Endothelial cell of umbilical vein (primary cell): ENCODE results near the gene GRB14. TPM values are rescaled to one million over a fixed set of nuclear protein-coding genes. Genes with fewer than 3 reads are reported as not detected.

Experiments used
- BruUV-seq: library from RNA; stranded (reverse); fragments of 400-500 nt; replicated peaks from 2 replicates; lab custom pipeline; 2021; lab: Mats Ljungman, UMichigan
- CTCF ChIA-PET: fragments of 300-600, 350-600 bp; sonication (Branson Sonifier 250); formaldehyde crosslinking; loops from one replicate; lab custom pipeline; 2021; ENCODE audit warnings: antibody characterized with exemption, inconsistent platforms; lab: Charles Lee
- POLR2A ChIA-PET: fragments of 300-600, 350-600 bp; sonication (Branson Sonifier 250); formaldehyde crosslinking; loops from one replicate; lab custom pipeline; 2021; ENCODE audit warnings: antibody characterized with exemption, inconsistent platforms; lab: Charles Lee
- DNase-seq: peaks from one replicate; pipeline ENCODE4 v3.0.0-alpha.2; 2011; ENCODE audit warnings: low read depth, low spot score
- FAIRE-seq: peaks from 2 replicates; lab custom pipeline; 2011; peaks lifted over from hg19 to GRCh38; lab: Jason Lieb, UNC
- H2AFZ ChIP-seq: 2 replicates; pipeline ENCODE4 v1.6.0; 2012; ENCODE audit warnings: low read depth, low read length, control low read depth, inconsistent platforms
- H3K27ac ChIP-seq: 2 replicates; pipeline ENCODE4 v1.5.1; 2011; ENCODE audit warnings: low read depth, mild to moderate bottlenecking, control low read depth, low read length, moderate library complexity; ENCODE audit not compliant: insufficient read depth
- H3K27me3 ChIP-seq, 2 experiments: 2 replicates each; pipeline versions ENCODE4 v1.6.0 to v1.6.1; 2011; ENCODE audit warnings: low read length in 2 of 2, mixed read lengths in 1 of 2; ENCODE audit not compliant: control insufficient read depth in 2 of 2, insufficient read depth in 2 of 2
- H3K36me3 ChIP-seq, 2 experiments: 2 replicates in 1 of 2; 3 replicates in 1 of 2; pipeline ENCODE4 v1.5.1; 2011; ENCODE audit warnings: low read length in 2 of 2, mild to moderate bottlenecking in 1 of 2, moderate library complexity in 1 of 2; ENCODE audit not compliant: control insufficient read depth in 2 of 2, insufficient read depth in 2 of 2; ENCODE audit errors: extremely low read depth in 1 of 2
- H3K4me1 ChIP-seq: 3 replicates; pipeline ENCODE4 v1.5.1; 2011; ENCODE audit warnings: mild to moderate bottlenecking, low read length; ENCODE audit not compliant: control insufficient read depth, insufficient read depth; ENCODE audit errors: extremely low read depth
- H3K4me2 ChIP-seq: 2 replicates; pipeline ENCODE4 v1.6.1; 2011; ENCODE audit warnings: low read length, control low read depth, mixed read lengths; ENCODE audit not compliant: insufficient read depth
- H3K4me3 ChIP-seq, 3 experiments: fragments of 200-600 bp in 1 of 3; sonication (generic), shearing (Covaris generic) in 1 of 3; replicated peaks in 1 of 3; 2 replicates each; pipeline ENCODE4 v1.5.1; 2011 to 2016; ENCODE audit warnings: control low read depth in 3 of 3, low read length in 3 of 3, mild to moderate bottlenecking in 2 of 3, inconsistent platforms in 1 of 3, low read depth in 1 of 3, moderate library complexity in 1 of 3; ENCODE audit not compliant: insufficient read depth in 1 of 3
- H3K79me2 ChIP-seq: 2 replicates; pipeline ENCODE4 v1.6.0; 2012; ENCODE audit warnings: low read length, inconsistent platforms; ENCODE audit not compliant: control insufficient read depth, insufficient read depth
- H3K9ac ChIP-seq: replicated peaks from 2 replicates; pipeline ENCODE3; 2011; ENCODE audit warnings: low read length, control low read depth; ENCODE audit not compliant: insufficient read depth; ENCODE audit errors: extremely low read depth
- H3K9me1 ChIP-seq: replicated peaks from 3 replicates; pipeline ENCODE4 v1.6.0; 2011; ENCODE audit warnings: mild to moderate bottlenecking, low read length; ENCODE audit not compliant: control insufficient read depth, insufficient read depth; ENCODE audit errors: extremely low read depth
- H3K9me3 ChIP-seq: replicated peaks from 2 replicates; pipeline ENCODE4 v1.5.1; 2012; ENCODE audit warnings: low read length, inconsistent platforms; ENCODE audit not compliant: control insufficient read depth, insufficient read depth
- H4K20me1 ChIP-seq: replicated peaks from 2 replicates; pipeline ENCODE3; 2011; ENCODE audit warnings: mild to moderate bottlenecking, low read length; ENCODE audit not compliant: control insufficient read depth, insufficient read depth; ENCODE audit errors: extremely low read depth
- CTCF ChIP-seq, 2 donors: IDR thresholded peaks; 1 replicate in 1 of 2; 2 replicates in 1 of 2; pipeline ENCODE4 v1.5.1; 2011; ENCODE audit warnings: low read length in 2 of 2, mild to moderate bottlenecking in 2 of 2, moderate library complexity in 2 of 2, control low read depth in 1 of 2, inconsistent platforms in 1 of 2, low read depth in 1 of 2; ENCODE audit not compliant: insufficient read depth in 1 of 2; ENCODE audit errors: extremely low read depth in 1 of 2
- EZH2 ChIP-seq: IDR thresholded peaks from 2 replicates; pipeline ENCODE4 v1.6.1; 2012; ENCODE audit warnings: borderline replicate concordance, low read depth, mild to moderate bottlenecking, moderate library complexity, low read length, inconsistent platforms; ENCODE audit not compliant: severe bottlenecking
- FOS ChIP-seq: IDR thresholded peaks from 2 replicates; pipeline ENCODE4 v1.6.1; 2011; ENCODE audit warnings: mild to moderate bottlenecking, low read length, moderate library complexity, borderline replicate concordance; ENCODE audit not compliant: insufficient read depth
- GATA2 ChIP-seq: IDR thresholded peaks from 2 replicates; pipeline ENCODE4 v1.7.0; 2011; ENCODE audit warnings: low read depth, mild to moderate bottlenecking, moderate library complexity, mixed read lengths, low read length; ENCODE audit not compliant: insufficient read length, insufficient read depth
- JUN ChIP-seq: IDR thresholded peaks from 2 replicates; pipeline ENCODE4 v1.6.1; 2011; ENCODE audit warnings: borderline replicate concordance, low read depth; ENCODE audit not compliant: insufficient read length, insufficient read depth
- MAX ChIP-seq: IDR thresholded peaks from 2 replicates; pipeline ENCODE4 v1.6.1; 2011; ENCODE audit not compliant: insufficient read depth, insufficient read length
- MYC ChIP-seq: IDR thresholded peaks from one replicate; pipeline ENCODE4 v1.6.1; 2011; ENCODE audit warnings: mild to moderate bottlenecking, low read depth, low read length
- POLR2A ChIP-seq: IDR thresholded peaks from 2 replicates; pipeline ENCODE4 v1.6.1; 2012; ENCODE audit warnings: low read depth, mild to moderate bottlenecking, control low read depth, low read length
- POLR2AphosphoS5 ChIP-seq: IDR thresholded peaks from 2 replicates; pipeline ENCODE4 v1.6.1; 2012; ENCODE audit warnings: low read depth, mild to moderate bottlenecking, control low read depth, low read length, moderate library complexity; ENCODE audit not compliant: insufficient read depth
- dilution Hi-C: fragments of 300-500 bp; cut with MboI; formaldehyde crosslinking; loops from one replicate; pipeline ENCODE4 v1.15.0; 2019; ENCODE audit warnings: low sequenced_read_pairs; ENCODE audit not compliant: extremely low pct_ligation_motif_present
- intact Hi-C: fragments of 100-400 bp; cut with micrococcal nuclease; formaldehyde crosslinking; loops from one replicate; pipeline ENCODE4 v1.10.0; 2022
- polyA plus RNA-seq, 4 experiments: library from polyadenylated mRNA; depleted of rRNA in 3 of 4; stranded (reverse) in 3 of 4; unstranded in 1 of 4; fragments of >200 nt; gene quantifications; 2 replicates each; pipeline versions ENCODE4 v1.2.1 to v1.2.3, GENCODE V29; 2011 to 2012; ENCODE audit warnings: missing spikeins in 1 of 4
- total RNA-seq: library from RNA; stranded (reverse); gene quantifications from 2 replicates; pipeline ENCODE4 v1.2.3, GENCODE V29; 2021

Gene GRB14
- total and polyA plus RNA-seq, 2 donors (not counting 3 experiments of a cell fraction or from before 2014, with no cell fraction given) = 3.0 to 10.3 TPM

- peaks cover 6% of the 10 kb centered on the region for H3K79me2 ChIP-seq
- H3K36me3 ChIP-seq = no peaks in the 10 kb centered on the region
- DNase-seq (no peak), FAIRE-seq (no peak)
- H3K4me2 ChIP-seq = no peak overlapping the region
- no peaks in the 10 kb centered on the region for H3K4me1 ChIP-seq
- H2AFZ ChIP-seq = no peak overlapping the region
- H3K4me3 ChIP-seq = no peak overlapping the region
- POLR2A ChIA-PET = no interaction called here
- no peaks in the 10 kb centered on the region for H4K20me1 ChIP-seq
- CTCF ChIA-PET = interaction anchor here (6.2 kb wide), 1 partner anchor 16 kb away, joined by 52 read pairs; no protein-coding TSS in a partner anchor
- no TSS peak for BruUV-seq
- H3K9ac ChIP-seq = no peak overlapping the region
- no peak for TF ChIP-seq POLR2A
- no peak for TF ChIP-seq CTCF (IDR thresholded peaks at IDR 0.05; ENCODE audit: extremely low read depth in 1 of 2, insufficient read depth in 1 of 2, low read depth in 1 of 2, low read length in 2 of 2)
- TF ChIP-seq MAX = no peak
- TF ChIP-seq EZH2 = no peak
- no peak for TF ChIP-seq GATA2
- no peak for TF ChIP-seq POLR2AphosphoS5
- no peak for TF ChIP-seq MYC
- TF ChIP-seq FOS = no peak
- TF ChIP-seq JUN = no peak
- no peaks in the 10 kb centered on the region for H3K27me3 ChIP-seq
- H3K27ac ChIP-seq = no peak overlapping the region
- H3K9me1 ChIP-seq = no peaks in the 10 kb centered on the region
- intact Hi-C loops (no loop called here), dilution Hi-C loops (no loop called here)
- no peaks in the 10 kb centered on the region for H3K9me3 ChIP-seq
Measured at GRCh38 chr2:164545484-164545883, 75.8 kb downstream of the GRB14 start.
